NCI-H1417 (cell line): Measurements from ENCODE around the gene IL34.

Source experiments
- DNase-seq, 3 experiments: peaks; one replicate each; lab custom pipeline; 2025; lab: John Stamatoyannopoulos, UW

The IL34 gene

GRCh38 chr16:70689035-70689969 is 42.9 kb downstream of the IL34 start:
- DNase-seq = no peak

- DNase-seq = no peak
Measured at GRCh38 chr16:70689970-70690891, 43.9 kb downstream of the IL34 start.

DNA sequence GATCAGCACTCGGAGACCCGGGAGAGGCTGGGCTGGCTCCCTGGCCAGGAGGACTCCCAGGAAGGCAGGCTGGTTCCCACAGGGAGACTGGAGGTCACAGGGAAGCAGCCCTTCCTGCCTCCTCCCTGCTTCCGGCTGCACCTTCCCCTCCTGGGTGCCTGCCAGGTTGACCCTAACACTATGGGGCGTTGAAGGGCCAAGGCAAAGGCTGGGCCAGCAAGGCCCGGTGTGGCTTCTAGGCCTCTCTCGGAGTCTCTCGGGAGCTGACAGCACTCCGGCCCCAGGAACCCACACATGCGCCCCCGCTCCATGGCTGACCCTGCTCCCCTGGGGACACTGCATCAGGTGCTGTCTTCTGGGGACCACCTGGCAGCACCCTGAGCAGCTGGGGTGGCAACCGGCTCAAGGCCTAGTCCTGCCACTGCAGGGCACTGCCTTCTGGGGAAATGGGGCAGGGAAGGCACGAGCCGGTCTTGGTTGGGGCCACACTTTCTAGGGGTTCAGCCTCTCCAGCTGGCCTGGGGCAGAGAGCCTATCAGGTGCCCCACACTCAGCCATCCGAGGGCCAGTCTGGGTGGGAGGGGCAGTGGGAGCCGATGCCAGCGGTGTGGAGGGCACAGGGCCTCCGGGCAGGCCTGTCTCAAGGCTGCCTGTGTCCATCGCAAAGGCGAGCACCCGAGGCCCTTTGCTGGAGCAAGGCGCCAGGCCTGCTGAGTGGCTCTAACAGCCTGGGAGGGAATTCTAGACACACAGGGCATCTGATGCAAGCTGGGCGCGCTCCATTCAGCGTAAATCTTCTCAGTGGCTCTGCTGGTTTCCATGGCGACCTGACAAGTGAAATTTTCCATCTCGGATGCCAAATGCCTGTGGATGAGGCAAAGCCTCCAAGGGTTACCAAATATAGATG is 45.1 kb downstream of the IL34 start:
- DNase-seq = peak in 1 of 3 experiments; percentile 17

GRCh38 chr16:70692130-70692872 is 45.9 kb downstream of the IL34 start:
- DNase-seq = no peak

GRCh38 chr16:70692873-70693671 is 46.7 kb downstream of the IL34 start:
- DNase-seq = peak in 1 of 3 experiments; percentile 18

GRCh38 chr16:70694088-70694867 is 47.9 kb downstream of the IL34 start:
- DNase-seq = peak in 2 of 3 experiments; percentile 24 to 42

GRCh38 chr16:70694868-70695218 is 48.5 kb downstream of the IL34 start:
- peak in 1 of 3 experiments; percentile 25 for DNase-seq

DNA sequence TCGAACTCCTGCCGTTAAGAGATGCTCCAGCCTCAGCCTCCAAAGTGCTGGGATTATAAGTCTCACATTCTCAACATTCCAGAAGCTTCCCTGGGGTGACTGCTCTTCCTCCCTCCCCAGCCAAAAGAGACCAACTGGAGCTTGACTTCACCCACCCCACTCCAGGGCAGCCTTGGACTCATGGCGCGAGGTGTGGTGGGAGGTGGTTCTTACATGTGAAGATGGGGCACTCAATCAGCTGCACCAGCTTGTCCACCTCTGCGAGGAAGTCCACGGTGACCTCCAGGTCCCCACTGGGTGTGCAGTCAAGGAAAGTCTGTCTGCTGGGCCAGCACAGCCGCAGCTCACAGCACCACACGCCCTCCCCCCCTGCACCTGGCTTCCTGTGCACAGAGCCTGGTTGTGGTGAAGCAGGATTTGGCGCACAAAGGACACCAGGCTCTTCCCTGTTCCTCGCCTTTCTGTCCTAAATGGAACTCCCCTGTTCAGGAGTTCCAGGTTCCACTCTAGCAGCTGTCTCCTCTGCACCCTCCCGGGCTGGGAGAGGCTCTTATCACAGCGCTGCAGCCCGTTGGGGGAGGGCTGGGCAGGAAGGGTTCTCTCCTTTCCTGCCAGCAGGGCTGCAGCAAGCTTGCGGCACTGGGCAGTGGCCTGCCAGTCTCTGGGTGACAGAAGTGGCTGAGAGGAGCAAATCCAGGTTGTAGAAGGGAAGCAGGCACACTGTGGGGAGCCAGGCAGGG is 49.1 kb downstream of the IL34 start:
- DNase-seq = peak; percentile 5 to 42 (median 18)

DNA sequence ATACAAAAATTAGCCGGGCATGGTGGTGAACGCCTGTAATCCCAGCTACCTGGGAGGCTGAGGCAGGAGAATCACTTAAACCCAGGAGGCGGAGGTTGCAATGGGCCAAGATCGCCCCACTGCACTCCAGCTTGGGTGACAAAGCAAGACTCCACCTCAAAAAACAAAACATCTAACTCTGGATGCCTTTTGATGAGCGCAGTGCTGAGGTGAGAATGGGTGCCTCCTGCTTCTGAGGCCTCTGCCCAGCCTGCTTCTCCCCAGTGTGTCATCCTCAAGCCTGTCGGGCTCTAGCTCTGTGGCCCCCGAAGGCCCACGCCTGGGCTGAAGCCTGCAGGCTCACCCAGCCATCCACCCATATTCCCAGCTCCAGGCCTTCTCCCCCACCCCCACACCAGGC is 50.0 kb downstream of the IL34 start:
- DNase-seq = no peak

GRCh38 chr16:70696952-70697593 is 50.7 kb downstream of the IL34 start:
- DNase-seq = no peak

GRCh38 chr16:70697594-70698170 is 51.3 kb downstream of the IL34 start:
- no peak for DNase-seq

GRCh38 chr16:70698901-70699300 is 52.5 kb downstream of the IL34 start:
- no peak for DNase-seq

DNA sequence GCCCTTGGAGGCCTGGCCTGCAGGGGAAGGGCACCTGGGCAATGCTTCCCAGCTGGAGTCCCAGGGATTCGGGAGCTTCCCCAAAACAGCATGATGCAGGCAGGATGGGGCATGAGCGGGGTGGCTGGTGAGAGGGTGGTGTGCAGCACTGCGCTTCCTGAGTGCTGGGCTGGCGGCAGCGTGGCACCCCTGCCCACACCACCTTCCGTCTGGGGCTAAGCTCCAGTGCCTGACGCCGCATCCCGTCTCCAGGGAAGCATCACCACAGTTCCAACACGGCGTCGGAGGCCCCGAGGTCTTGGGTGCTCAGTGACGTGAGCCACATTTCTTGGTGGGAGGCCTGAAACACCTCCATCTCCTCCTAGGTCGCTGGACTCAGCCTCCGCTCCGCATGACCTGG is 53.3 kb downstream of the IL34 start:
- no peak for DNase-seq

- peak in 2 of 3 experiments; percentile 65 to 83 for DNase-seq
Measured at GRCh38 chr16:70700101-70701020, 54.0 kb downstream of the IL34 start.

DNA sequence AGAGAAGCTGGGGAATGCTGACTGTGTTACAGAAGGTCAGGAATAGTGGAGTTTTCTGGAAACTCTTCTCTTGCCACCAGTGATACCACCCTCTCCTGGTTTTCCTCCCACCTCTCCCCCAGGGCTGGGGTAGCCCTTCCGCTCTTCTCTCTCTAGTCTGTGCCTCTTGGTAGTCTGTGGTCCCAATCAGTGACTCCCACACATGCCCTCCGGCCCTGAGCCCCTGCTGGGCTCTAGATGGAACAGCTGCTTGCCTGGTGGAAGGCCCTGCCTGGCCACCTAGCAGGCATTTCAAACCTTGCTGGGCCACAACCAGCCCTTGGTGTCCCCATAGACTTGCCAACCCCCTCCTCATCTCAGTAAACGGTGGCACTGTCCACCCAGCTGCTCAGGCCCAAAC is 54.7 kb downstream of the IL34 start:
- peak in 2 of 3 experiments; percentile 54 to 64 for DNase-seq

DNA sequence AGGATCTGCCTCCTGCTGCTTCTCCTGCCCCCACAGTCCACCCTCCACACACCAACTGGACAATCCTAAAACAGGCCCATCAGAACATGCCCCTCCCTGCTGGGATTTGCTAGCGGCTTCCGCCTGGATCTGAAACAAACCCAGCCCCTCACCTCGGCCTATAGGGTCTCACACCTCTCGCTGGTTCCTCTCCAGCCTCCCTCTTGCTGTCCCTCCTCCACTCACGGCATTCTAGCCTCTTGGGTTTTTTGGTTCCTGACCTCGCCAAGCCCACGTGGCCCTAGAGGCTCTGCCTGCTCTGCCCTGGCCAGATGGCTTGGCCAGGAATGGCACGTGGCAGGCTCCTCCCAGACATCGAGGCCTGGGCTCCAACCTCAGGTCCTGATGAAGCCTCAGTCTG is 55.2 kb downstream of the IL34 start:
- DNase-seq = no peak

GRCh38 chr16:70701998-70702397 is 55.6 kb downstream of the IL34 start:
- peak in 1 of 3 experiments; percentile 31 for DNase-seq
